GM18867 (cell line): ENCODE data around the gene CBX2.

ENCODE experiments used
- ATAC-seq: cut with Tn5 transposase; IDR thresholded peaks from one replicate; pipeline ENCODE4 v1.9.1; 2021; ENCODE audit warnings: mild to moderate bottlenecking, moderate library complexity; ENCODE audit not compliant: unreplicated experiment

Gene CBX2

DNA sequence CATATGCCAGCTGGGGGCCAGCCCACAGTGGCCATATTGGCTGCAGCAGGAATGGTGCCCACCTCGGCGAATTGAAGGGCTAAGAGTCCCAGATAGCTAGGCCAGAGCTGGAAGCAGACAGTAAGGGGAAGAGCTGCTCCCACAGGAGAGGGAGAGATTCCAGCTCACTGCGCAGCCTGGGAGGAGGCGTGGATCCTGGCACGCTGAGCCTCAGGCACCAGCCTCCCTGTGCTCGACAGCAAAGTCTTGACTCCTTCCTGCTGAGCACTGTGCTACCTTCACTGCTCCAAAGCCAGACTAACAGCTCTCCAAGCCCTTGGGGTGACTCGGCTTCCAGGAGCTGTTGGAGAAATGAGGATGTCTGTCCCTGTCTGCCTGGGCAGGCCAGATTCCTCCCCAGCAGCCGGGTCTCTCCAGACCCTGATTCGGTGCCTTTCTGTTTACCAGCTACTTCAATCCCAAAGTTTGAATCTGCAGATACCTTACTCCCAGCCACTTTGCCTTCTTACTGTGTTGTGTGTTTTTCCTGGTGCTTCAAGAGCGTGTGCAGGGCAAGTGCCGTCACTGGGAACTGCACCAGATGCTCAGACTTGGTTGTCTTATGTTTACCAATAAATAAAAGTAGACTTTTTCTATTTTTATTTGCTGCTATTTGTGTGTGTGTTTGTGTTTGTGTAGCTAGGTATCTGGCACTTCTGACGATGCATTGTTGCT lies 9.1 kb downstream of the CBX2 start:
- ATAC-seq = no peak

DNA sequence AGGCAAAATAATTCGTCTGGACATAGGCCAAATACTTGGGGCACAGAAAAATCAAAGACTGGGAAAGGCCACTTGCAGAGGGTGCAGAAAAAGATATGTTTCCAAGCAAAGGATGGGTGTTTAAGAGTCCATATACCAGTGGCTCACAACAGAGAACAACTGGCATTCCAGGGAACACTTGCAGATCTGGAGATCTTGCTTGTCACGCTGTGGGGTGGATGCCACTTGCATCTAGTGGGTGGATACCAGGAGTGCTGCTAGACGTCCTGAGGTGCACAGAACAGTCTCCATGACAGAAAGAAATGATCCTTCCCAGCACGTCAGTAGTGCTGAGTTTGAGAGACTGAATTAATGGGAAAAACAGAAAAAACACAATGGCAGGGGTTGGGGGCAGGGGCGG lies 10.5 kb downstream of the CBX2 start:
- ATAC-seq = no peak

DNA sequence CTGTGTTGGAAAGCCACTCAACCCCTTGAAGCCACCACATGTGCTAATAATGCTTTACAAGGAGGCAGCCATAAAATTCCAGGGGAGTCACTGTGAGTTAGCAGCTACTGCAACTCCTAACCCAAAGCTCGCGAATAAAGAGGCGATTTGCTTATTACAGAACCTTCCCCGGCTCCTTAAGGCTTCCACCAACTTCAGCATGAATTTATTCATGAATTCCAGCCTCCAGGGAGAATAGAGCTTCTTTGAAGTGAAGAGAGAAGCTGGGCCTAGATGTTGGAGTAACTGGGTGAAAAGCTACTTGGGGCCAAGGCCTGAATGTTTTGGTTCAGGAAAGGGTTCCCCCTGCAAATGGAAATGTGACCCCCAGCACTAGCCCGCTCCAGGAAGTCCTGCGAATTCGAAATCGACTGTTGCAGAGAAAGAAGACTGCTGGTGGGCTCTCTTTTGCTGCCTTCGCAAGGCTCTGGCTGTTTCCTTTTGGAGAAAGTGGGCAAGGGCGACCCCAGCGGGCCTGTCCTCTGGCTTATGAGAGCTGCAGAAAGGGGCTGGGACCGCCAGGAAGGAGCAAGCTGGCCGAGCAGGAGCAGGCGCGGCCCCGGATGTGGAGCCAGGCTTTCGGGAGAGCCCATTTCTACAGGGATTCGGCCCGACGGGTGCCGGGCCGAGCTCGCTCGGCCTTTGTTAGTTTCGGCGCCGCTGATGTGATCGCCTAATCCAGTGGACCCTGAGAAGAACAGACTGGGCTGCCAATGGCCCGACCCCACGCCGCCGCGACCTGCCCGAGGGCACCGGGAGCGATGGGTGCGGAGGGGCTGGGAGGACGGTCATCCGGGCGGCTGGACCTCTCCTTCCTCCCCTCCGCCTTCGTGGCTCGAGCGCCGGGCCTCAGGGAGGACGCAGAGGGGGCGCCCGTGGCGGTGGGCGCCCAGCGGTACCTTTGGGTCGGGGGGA lies 11.3 kb downstream of the CBX2 start:
- no peak for ATAC-seq

DNA sequence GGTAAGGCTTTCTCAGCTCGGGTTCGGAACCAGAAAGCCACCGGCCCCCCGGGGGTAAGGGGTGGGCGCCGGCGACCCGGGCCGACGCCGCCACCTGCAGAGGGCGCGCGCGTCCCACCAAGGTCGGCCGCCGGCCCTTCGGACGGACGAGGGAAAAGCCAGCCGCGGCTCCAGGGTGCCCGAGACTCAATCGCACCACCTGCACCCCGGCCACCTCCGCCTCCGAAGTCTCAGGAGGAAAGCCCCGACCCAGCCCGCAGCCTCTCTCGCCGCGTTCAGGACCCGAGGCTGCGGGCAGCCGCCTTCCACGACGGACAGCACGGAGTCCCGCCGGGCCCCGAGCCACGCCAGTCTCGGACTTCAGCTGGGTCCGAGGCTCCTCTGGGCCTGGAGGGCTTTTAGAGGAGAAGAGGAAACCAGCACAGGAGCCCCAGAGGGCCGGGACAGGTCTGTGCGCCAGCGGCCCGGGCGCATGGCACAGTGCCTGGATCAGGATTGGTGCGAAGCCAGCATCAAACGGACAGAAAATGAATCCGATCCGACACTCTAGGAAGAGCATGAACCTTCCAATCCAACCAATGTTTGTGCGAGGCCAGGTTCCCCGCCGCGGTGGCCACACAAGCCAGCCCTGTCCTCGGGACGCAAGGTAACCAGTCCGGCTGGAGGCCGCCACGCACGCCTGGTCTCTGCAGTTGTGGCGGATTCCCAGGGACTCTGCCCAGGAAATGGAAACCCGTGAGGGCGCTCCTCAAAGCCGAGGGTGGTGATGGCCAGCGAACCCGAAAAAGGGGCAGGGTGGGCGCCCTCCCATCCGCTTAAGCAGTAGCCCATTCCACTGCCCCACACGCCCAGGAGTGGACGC lies 12.2 kb downstream of the CBX2 start:
- ATAC-seq = no peak

DNA sequence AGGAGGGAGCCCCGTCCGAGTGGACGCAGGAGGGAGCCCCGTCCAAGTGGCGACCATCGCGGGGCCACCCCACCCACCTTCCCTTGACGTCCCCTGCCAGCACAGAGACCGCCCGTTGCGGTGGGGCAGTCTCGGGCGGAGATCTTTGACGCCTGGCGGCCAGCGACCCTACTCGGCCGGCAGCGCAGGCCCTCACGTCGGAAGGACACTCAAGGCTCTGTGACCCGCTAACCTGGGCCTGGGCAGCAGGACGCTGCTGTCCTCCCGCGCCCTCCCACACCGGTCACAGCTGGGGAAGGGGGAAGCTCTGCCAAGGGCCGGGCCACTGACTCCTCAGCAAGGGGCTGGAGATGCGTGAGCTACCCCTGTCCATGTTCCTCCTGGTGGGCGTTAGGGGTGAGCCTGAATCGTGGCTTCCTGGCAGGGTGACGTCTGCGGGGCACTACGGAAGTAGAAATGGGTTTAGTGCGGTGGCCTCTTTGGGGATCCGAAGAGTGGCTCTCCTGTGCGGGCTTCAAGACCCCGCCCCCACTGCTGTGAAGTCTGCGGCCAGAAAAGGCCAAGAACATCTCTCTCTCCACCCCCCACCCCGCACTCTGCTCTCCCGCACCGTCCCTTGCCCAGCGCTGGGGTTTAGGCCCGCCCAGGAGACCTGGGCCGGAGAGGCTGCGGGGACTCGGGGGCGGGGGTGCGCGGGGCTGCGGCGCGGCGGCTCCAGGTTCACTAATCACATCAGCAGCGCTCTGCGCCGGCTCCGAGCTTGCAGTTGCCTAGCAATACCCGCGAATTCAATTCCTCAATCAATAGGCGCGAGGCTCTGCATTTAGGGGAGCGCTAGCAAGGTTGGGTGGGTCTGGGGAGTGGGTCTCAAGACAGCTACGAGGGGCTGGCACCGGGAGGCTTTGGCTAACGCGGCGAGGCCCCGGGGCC lies 13.1 kb downstream of the CBX2 start:
- ATAC-seq = no peak

DNA sequence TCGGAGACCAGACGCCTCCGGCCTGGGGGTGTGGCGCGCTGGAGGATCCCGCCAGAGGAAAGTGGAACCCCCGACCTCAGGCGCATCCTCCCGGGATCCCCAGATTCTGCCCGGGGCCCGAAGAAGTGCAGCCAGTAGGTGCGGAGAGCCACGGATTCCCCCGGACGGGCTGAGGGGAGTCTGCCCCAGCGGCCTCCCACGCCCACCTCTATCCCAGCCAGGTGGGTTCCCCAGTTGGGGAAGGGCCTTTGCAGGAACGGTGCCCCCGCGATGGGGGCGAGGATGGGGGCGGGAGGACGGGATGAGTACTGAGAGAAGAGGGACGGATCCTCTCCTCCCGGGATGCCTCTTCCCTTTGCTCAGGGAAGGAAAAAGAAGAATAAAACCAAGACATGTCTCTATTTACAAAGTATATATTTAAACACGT lies 13.8 kb downstream of the CBX2 start:
- ATAC-seq = no peak

DNA sequence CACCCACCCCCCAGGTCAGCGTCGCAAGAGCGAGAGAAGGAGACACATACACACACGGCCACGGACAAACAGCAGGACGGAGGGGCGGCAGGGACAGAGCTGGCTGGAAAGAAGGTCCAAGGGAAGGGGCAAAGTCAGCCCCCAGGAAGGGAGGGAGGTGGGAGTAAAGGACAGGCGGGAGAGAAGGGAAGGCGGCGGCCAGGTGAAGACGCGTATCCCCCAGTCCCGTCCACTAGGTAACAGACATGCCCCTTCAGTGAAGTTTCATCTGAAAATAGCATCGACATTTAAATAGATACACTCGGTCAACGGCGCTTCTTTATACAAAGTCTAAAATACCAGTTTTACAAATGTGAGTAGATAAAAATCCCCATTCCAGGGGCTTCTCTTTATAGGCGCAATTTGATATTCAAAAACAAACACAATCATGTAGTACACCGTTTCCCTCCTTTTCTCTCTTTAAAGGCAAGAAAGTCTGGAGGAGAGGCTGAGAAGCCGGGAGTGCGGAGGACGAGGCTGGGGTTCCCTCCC lies 14.5 kb downstream of the CBX2 start:
- ATAC-seq = no peak

DNA sequence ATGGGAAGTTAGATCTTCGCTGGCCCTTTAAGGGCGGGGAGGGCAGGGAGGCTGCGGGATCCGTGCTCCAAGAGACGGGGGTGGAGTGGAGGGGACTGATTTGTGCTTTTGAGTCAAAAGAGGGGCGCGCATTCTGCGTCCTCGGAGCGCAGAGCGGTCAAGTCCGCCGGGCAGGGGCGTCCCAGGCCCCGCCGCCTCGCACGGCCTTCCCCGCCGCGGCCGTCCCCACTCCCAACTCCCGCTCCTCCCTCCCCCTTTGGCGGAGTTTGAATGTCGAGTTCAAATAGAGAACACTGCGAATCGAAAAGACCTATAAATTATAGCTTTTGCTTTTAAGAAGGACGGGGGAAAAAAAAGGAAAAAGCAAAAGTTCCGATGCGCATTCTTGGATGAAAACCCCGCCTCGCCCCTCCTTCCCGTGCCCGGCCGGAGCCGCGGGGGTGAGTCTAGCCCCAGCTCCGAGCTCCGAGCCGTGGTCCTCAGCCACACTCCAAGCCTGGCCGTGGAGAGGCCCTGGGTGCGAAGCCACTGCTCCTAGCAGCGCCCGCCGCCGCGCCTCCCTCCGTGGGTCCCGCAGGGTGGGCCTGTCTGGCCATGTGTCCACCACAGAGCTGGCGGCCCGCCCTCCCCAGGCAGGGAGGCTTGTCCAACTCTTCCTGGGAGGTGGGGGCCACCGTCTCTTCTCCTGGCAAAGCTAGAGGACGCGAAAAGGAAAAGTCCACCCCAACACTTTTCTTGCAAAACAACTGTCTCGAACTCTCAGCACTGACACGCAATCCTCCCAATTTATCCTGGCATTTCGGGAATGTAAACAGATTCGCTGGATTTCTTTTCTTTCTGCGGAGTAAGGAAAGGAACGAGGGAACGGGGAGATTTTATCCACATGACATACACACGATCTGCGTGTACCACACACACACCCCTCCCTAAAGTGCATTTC lies 15.3 kb downstream of the CBX2 start:
- no peak for ATAC-seq

DNA sequence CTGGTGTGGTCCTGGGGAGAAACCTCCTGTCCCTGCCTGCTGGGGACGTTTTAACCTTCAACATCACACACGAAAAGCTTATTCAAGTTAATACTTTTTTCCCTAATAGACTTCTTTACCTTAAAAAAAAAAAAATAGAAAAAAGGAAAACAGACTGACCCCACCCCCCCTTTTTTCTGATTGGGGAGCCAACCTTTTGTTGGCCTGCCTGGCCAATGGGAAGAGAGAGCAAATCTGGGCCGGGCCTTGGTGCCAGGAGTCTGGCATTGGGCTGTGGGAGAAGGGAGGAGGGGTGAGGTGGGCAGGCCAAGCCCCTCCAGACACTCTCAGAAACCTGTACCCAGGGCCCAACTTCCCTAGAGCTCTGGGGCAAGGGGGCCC lies 16.0 kb downstream of the CBX2 start:
- no peak for ATAC-seq

DNA sequence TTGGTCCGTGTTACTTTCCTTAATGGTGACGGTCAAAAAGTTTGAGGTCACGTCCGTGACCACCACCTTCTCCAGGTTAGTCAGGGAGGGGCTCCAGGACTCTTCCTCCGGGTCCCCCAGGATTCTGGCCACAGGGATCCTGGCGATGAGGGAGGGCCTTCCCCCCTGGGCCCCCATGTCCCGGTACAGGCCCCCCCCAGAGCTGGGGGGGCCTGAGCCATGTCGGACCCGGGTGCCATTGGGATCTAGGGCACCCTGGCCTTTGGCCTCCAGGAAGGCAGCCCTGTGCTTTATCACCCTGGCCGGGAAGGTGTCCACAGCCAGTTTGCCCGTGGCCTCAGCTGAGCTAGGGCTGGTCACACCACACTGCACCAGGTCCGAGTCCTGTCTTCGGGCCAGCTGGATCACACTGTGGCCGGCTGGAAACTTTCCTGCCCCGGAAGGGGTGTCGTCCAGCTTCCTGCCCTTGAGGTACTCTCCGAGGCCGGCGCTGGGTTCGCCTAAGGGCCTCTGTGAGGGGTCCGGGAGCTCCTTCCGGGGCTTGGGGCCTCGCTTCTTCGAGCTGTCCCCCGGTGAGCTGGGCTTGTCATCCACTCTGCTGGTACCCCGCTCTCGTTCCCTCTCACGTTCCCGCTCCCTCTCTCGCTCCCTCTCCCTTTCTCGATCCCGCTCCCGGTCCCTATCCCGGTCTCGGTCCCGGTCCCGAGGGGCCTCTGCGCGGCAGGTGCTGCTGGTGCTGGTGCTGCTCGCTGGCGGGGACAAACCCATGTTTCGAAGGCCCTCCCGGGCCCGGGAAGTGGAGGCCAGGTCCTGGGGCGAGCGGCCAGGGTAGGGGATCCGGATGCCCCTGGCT lies 16.9 kb downstream of the CBX2 start:
- ATAC-seq = no peak

DNA sequence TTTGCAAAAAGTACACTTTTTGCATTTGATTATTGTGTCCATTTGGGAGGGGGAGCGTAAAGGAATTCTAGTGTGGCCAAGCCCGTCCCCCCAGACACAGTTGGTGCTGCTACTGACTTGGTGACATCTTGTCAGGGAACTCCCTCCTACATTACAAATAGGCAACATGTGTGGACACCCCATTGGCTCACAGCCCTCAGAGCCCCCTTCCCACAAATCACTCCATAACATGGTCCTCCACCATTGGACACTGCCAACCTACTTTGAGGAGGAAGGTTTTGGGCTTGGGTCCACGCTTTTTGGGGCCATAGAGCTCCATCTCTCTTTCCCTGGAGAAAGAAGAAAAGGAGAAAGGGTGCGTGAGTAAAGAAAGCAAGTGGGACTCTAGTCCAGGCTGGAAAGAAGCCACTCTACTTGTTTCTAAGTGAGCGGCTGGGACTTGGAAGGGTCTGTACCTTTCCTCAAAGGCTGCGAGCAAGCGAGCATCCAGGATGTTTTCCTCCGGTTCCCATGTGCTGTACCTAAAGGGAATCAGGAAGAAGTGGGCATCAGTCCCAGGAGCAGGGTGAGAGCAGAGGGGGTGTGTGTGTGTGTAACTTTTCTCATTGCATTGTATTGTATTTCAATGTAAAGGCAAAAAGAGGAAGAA lies 18.0 kb downstream of the CBX2 start:
- ATAC-seq = no peak

DNA sequence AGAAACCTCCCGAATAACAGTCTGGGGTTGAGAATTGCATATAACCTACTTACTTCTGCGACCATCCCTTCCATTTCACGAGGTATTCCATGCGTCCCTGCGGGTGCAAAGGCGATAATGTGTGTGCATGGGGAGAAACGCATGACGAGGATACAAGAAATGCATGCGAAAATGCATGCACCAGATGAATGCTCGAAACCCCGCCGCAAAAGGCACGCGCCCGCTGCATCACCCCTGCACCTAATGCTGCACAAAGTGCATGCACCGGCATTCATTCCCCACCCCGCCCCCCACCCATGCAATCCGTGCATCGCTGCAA lies 18.5 kb downstream of the CBX2 start:
- ATAC-seq = no peak

DNA sequence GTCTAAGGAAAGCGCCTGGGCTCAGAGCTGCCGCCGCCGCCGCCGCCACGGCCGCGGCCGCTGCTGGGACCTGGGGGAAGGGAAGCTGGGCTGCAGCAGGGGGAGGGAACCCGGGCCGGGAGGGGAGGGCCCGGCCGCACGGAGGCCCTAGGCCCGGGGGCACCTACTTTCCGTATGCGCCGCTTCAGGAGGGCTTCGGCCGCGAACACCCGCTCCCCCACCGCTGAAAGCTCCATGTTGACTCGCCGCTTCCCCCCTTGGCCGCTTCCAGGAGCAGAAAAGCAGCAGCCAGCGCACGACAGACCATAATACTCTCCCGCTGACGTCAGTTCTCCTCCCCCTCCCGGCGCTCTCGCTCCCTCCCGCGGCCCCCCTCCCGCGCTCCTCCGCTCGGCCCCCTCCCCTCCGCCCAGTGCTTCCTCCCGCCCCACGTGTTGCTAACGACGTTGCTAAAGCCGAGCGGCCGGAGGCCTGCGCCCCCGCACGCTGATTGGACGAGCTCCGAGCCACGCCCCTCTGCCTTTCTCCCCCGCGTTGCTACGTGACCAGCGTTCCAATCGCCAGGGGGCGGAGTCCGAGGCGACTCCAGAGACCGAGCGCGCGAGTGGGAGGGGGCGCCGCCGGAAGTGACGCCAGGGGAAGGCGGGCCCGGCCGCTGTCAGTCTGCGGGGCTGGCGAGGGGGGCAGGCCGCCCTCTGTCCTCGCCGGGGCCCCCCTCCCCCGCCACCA lies 19.0 kb downstream of the CBX2 start, which contains the start of gene CBX8:
Gene CBX8 (minus strand): TSS at position 315 of the 729 bp plus-strand sequence. CDS start 79 bp downstream, at position 236.
- ATAC-seq = peak; percentile 86

DNA sequence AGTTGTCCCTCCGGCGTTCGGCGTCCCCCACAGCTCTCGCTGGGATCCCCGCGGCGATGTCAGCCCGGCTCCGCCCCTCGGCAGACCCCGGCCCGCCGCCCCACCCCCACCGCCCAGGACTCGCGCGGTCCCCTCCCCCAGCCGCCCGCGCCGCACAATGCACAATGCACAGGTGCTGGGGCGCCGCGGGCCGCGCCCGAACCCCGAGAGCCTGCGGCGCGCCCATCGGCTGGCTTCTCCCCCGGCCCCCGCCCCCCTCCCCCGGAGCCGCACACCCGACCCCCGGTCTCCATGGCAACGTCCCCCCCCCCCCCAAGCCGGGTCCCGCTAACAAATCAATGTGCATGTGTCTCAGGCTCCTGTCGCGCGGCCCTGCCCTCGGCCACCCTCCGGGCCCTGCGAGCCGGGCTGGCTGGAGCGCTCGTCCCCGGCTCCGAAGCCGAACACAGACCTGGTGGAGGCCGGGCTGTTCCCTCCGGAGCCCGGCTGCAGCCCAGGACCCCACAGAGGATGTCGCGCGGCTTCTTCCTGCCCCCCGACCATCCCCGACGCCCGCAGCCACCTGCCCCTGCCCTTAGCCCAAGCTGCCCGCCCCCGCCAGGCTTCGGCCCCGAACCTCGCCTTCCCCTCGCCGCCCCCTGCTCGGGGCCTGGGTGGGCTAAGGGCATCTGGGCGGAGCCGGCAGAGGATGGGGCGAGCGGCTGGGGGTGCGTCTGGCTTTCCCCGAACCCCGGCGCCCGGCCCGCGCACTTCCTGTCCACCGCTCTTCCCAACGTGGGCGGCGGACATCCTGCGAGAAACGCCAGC lies 19.7 kb downstream of the CBX2 start:
- peak; percentile 17 for ATAC-seq

DNA sequence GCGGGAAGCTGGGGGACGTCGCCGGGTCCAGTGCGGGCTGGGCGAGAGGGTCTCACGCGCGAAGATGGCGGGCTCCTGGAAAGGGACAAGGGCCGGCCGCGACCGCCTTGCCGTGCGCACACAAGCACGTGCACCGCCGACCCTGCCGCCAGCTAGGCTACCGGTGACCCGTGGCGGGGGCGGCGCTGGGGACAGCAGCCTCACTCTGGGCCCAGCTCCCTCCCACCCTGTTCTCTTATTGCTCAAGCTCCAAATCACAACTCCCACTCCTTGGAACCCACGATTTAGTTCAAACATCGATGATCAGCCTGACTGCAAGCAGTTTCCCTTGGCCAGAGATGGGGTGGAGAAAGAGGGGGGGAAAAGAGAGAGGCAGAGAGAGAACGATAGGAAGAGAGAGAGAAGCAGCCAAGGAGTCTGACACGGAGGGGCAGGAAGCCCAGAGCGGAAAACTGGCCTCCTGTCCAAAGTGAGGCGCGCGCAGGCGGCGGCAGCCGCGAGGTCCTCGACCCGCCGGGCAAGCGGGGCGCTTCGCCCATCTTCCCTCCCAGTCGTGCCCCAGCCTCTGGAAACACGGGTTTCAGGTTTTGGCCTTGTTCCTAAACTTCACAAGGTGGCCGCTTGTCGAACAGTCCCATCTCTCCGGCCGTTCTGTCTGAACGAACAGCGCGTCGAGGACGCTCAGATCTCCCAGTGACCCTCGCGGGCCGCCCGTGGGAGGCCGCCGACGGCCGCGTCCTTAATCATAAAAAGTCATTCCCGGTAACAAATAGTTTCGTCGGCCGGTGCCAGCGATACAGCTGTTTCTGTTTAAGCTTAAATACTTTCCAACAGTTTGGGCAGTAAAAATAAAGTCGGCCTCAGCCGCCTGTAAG lies 20.6 kb downstream of the CBX2 start:
- ATAC-seq = no peak
